AG09319 (cell line): ENCODE data around the gene GIGYF2.
A peak's percentile ranks its signal among the peaks of the same experiment; 100 is the strongest.

Experiments used
- DNase-seq: peaks from one replicate; pipeline ENCODE4 v3.0.0-alpha.2; 2010; ENCODE audit warnings: low read depth; ENCODE audit errors: extremely low read depth
- CTCF ChIP-seq: IDR thresholded peaks from 2 replicates; pipeline ENCODE4 v1.5.1; 2011; ENCODE audit warnings: low read depth, mild to moderate bottlenecking, inconsistent platforms, low read length, moderate library complexity

The GIGYF2 gene

GRCh38 chr2:232890896-232891601, 193.9 kb downstream of the GIGYF2 start:
- peak; percentile 5 for DNase-seq
- no peak for TF ChIP-seq CTCF

- TF ChIP-seq CTCF = no peak
- peak; percentile 34 for DNase-seq
Measured at GRCh38 chr2:232891621-232892071, 194.5 kb downstream of the GIGYF2 start.

GRCh38 chr2:232892221-232892620, 195.1 kb downstream of the GIGYF2 start:
- TF ChIP-seq CTCF = no peak
- DNase-seq = no peak

- DNase-seq = no peak
- TF ChIP-seq CTCF = no peak
Measured at GRCh38 chr2:232892843-232893242, 195.7 kb downstream of the GIGYF2 start.

- no peak for DNase-seq
- TF ChIP-seq CTCF = no peak
Measured at GRCh38 chr2:232893834-232894233, 196.7 kb downstream of the GIGYF2 start.

- no peak for TF ChIP-seq CTCF
- no peak for DNase-seq
Measured at GRCh38 chr2:232894251-232894650, 197.1 kb downstream of the GIGYF2 start.

- no peak for TF ChIP-seq CTCF
- no peak for DNase-seq
Measured at GRCh38 chr2:232894746-232895145, 197.6 kb downstream of the GIGYF2 start.
